GM19395 (cell line): ENCODE results near the gene FGD5.
"Not testable (repeated sequence)": the region's sequence is repeated elsewhere in the genome, so short reads cannot be mapped to it uniquely, and the experiment has no call there.

ENCODE experiments used
- ATAC-seq: cut with Tn5 transposase; IDR thresholded peaks from one replicate; pipeline ENCODE4 v1.9.1; 2021; ENCODE audit warnings: mild to moderate bottlenecking, moderate library complexity; ENCODE audit not compliant: unreplicated experiment

The FGD5 gene

DNA sequence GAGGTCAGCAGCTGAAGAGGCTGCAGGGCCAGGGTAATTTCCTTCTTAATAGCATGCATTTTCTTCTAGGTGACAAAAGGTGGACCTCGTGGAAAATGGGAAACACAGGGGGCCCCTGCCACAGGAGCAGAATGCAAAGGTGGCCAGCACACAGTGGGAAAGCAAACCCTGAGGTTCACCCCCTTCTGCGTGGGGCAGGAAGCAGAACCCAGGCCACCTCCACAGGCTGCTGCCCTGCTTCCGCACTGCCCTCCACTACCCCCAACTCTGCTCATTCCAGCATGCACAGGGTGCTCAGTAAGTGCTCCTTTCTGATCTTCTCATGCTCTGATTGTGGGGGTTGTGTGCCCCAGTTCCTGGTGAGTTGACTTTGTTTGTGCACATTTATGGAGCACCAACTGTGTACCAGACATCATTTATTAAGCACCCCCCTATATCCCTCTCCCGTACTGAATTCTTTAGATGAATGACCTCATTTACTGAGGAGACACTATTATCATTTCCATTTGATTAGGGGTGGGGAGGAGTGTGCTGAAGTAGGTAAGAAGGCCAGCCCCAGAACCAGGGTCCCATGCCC is 12.7 kb upstream of the FGD5 start:
- ATAC-seq: no peak

- ATAC-seq: no peak
These were observed 12.0 kb upstream of the FGD5 start for GRCh38 chr3:14806641-14807263.

GRCh38 chr3:14808025-14808424 is 10.7 kb upstream of the FGD5 start:
- no peak for ATAC-seq

DNA sequence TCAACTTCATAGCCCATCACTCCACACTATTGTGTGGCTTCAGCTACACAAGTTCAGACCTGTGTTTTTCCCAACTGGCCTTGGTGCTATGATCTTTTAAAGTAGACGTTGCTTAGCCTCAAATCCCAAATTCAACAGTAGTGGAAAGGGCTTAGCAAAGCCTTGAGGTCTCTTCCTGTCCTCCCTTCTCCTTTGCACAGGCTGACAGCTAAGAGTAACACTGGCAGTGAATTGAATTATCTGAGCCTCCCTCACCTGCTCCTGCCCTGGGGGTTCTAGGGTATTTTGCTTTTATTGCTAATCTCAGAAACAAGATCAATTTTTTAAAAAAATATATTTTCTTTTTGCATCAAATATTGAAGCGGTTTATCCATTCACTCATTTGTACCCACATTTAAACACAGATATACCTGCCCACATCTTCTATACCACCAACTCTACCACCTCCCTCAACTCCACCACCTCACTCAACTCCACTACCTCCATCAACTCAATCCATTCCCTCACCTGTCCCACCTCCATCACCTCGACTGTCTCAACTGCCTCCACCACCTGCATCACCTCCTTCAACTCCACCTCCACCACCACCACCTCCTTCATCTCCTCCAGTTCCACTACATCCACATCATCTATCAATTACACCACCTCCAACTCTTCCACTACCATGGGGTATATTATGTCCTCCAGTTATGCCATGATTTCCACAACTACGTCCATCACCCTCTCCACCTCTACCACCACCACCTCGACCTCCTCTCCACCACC is 10.1 kb upstream of the FGD5 start:
- no peak for ATAC-seq

DNA sequence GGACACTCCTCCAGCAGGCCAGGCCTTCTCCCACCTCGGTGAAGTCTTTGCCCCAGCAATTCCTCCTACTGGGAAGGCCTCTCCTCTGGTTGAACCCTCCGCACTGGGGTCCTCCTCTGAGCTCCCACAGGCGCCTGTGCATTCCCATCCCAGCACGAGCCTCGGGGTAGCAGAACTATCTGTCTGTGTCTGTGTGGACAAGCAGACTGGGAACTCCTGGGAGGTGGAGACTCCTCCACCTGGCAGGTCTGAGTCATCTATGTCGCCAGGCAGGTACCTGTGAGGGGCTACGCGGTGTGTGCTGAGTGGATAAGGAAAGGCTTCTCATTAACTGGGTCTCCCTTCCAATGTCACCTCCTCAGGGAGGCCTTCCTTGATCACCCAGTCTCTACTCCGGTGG is 9.2 kb upstream of the FGD5 start:
- ATAC-seq: not testable (repeated sequence)

- ATAC-seq: no peak
These were observed 8.5 kb upstream of the FGD5 start for GRCh38 chr3:14810070-14810791.

GRCh38 chr3:14810801-14811661 is 7.7 kb upstream of the FGD5 start:
- ATAC-seq: no peak

DNA sequence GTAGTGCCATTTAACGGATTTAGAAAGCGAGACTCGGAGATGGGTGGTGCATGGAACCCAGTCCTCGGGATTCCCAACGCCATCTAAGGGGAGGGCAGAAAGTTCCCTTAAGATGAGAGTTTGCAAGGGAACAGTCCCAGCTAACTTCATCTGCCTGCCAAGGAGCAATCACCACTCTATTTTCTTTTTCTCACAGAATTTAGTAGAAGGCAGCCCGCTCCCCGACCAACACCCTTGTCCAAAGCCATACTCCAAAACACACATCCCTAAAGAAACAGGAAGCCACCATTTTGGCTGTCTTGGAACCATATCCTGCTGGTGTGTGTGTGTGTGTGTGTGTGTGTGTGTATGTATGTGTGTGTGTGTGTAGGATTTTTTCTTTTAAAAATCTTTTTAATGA is 7.1 kb upstream of the FGD5 start:
- ATAC-seq: no peak

GRCh38 chr3:14812196-14812790 is 6.5 kb upstream of the FGD5 start:
- no peak for ATAC-seq

- ATAC-seq: no peak
These were observed 4.3 kb upstream of the FGD5 start for GRCh38 chr3:14814411-14814871.

- no peak for ATAC-seq
These were observed 2.4 kb upstream of the FGD5 start for GRCh38 chr3:14816359-14816758.

DNA sequence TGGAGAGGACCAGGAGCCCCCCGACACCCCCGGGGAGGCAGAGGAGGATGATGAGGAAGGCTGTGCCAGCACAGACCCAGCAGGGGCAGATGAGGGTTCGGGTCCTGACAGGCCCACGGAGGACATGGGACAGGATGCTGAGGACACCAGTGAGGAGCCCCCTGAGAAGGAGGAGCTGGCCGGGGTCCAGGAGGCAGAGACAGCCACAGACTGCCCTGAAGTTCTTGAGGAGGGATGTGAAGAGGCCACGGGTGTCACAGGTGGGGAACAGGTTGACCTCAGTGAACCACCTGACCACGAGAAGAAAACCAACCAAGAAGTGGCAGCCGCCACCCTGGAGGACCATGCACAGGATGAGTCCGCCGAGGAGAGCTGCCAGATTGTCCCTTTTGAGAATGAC is 909 bp downstream of the FGD5 start:
- no peak for ATAC-seq

- ATAC-seq: no peak
These were observed 1.4 kb downstream of the FGD5 start for GRCh38 chr3:14820156-14820555.

DNA sequence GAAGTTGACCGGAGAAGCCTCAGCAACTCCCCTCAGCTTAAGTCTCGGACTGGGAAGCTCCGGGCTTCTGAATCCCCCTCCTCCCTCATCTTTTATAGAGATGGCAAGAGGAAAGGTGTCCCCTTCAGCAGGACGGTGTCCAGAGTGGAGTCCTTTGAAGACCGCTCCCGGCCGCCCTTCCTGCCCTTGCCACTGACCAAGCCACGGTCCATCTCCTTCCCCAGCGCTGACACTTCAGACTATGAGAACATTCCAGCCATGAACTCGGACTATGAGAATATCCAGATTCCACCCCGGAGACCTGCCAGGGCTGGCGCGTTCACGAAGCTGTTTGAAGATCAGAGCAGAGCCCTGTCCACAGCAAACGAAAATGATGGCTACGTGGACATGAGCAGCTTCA is 2.4 kb downstream of the FGD5 start:
- ATAC-seq: no peak

DNA sequence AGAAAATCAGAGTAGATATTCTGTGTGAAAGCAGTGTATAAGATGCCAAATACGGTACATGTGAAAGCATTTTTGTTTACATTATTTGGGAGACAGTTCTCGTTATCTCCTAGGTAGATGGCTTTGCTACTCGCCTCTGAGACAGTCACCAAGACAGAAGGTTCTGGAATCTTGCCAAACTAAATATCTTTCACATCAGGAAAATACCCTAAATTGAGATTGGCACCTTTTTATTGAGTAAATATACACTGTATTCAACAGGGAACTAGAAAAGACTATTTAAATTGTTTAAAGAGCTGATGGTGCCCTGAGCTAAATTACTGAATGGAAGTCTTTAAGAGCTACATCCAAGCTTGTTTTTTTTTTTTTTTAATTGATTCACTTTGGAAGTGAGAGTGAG is 3.4 kb downstream of the FGD5 start:
- no peak for ATAC-seq

DNA sequence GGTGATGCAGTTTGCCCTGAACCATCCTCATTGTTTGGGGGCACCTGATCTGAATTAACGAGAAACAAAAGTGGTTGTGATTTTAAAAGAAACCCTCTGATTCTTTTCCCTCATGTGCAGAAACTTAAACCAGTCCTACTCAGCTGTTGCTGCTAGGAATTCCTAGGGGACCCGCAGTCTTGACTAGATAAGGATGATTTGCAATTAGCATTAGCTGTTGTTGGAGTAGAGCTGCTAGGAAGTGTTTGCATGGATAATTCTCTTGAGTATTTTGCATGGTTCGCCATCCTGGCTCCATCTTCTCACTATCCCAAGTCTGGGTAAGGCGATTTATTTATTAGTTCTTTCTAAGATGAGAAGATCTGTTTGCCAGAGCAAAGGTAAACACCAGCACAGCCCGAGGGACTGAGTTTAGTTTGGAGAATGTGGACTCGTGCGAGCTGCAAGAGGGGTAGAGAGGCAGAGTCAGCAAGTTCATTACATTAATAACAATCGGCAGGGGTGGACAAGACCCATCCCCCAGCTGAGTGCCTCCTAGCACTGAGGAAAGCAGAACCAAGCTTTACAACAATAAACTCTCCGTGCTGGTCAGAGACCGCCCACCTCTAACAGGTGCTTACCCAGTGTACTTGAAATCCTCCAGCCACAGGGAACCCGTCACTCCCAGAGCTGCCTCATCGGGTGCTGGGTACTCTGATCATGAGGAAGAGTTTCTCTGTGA is 4.1 kb downstream of the FGD5 start:
- no peak for ATAC-seq

DNA sequence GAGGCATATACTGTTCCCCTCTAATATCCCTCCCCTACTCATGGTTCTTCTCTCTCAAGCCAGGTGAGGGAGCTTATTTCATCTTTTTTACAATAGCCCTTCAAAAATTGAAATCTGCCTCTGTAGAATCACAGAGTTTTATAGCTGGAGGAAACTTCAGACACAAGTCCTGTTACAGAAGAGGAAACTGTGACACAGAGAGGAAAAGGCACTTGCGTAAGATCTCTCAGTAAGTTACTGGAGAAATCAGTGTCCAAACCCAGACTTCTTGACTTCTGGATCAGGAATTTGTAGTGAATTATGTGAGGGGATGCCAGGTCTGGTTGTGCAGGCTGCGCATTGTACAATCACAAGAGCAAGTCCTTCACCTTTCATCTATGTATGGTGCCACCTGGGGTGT is 4.6 kb downstream of the FGD5 start:
- ATAC-seq: no peak

GRCh38 chr3:14823910-14824629 is 5.3 kb downstream of the FGD5 start:
- ATAC-seq: no peak

- no peak for ATAC-seq
These were observed 5.9 kb downstream of the FGD5 start for GRCh38 chr3:14824646-14825045.
